MG63 (cell line): ENCODE measurements around the gene ALOX5AP. TPM values are rescaled to one million over a fixed set of nuclear protein-coding genes. Genes with fewer than 3 reads are reported as not detected.

Experiments
- DNase-seq: peaks from one replicate; pipeline ENCODE4 v3.0.0-alpha.2; 2020
- H3K27me3 ChIP-seq: fragments of 250-450 bp; sonication (Bioruptor Pico); 2 replicates; pipeline ENCODE4 v1.5.1; 2020; ENCODE audit warnings: mild to moderate bottlenecking, moderate library complexity
- H3K36me3 ChIP-seq: fragments of 250-450 bp; sonication (Bioruptor Pico); 2 replicates; pipeline ENCODE4 v1.5.1; 2020; ENCODE audit warnings: mild to moderate bottlenecking, moderate library complexity
- H3K4me3 ChIP-seq: fragments of 250-450 bp; sonication (Bioruptor Pico); 2 replicates; pipeline ENCODE4 v1.5.1; 2020; ENCODE audit warnings: mild to moderate bottlenecking, moderate library complexity
- H3K9me3 ChIP-seq: fragments of 250-450 bp; sonication (Bioruptor Pico); 2 replicates; pipeline ENCODE4 v1.5.1; 2020; ENCODE audit warnings: mild to moderate bottlenecking, moderate library complexity
- total RNA-seq: library from RNA; depleted of rRNA; stranded (reverse); fragments of >200 nt; shearing (Covaris generic); gene quantifications from 2 replicates; pipeline ENCODE4 v1.2.3, GENCODE V29; 2014; ENCODE audit warnings: low replicate concordance; rRNA removed

The ALOX5AP gene
- not detected in 2 replicates for total RNA-seq

DNA sequence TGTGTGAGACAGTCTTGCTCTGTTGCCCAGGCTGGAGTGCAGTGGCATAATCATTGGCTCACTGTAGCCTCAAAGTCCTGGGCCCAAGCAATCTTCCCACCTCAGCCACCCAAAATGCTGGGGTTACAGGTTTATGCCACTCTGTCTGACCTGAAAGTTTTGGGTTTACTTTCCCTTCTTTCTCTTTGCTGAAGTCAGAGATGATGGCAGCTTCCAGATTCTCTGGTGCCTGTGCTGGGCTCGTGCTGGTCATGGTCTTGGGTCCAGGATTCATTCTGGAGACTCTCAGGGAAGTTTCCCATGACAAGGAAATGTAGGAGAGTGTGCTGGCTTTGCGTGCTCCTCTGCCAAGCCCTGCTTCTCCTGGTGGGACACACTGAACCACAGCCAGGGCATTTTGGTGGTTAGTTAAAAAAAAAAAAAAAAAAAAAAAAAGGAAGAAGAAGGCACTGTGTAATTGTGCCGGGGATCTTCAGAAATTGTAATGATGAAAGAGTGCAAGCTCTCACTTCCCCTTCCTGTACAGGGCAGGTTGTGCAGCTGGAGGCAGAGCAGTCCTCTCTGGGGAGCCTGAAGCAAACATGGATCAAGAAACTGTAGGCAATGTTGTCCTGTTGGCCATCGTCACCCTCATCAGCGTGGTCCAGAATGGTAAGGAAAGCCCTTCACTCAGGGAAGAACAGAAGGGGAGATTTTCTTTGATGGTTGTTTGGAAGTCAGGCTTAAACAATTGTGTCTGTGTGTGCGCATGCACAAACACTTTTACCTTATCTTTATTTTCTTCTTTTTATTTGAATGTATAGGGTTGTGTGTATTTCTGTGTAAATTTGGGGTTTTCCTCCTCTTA is at the start of gene ALOX5AP:
ALOX5AP (plus strand) TSS at position 519 of the 847 bp plus-strand sequence; CDS start at position 582, 63 bp downstream.
- peaks cover 2% of the 10 kb centered on the region; the same call in 1 of the 2 replicates for H3K27me3 ChIP-seq
- H3K4me3 ChIP-seq = no peak within 1 kb of the TSS
- H3K9me3 ChIP-seq = no peaks in the 10 kb centered on the region
- DNase-seq = no peak
- H3K36me3 ChIP-seq = no peaks in the 10 kb centered on the region

GRCh38 chr13:30685987-30686386 is 49.4 kb upstream of the ALOX5AP start:
- no peak for DNase-seq
- no peaks in the 10 kb centered on the region for H3K36me3 ChIP-seq
- H3K9me3 ChIP-seq = no peaks in the 10 kb centered on the region
- H3K27me3 ChIP-seq = no peaks in the 10 kb centered on the region
- H3K4me3 ChIP-seq = no peak overlapping the region

GRCh38 chr13:30687601-30688000 is 47.7 kb upstream of the ALOX5AP start:
- Histone ChIP-seq H3K4me3 (no peak overlapping the region), H3K27me3 (no peaks in the 10 kb centered on the region), H3K36me3 (no peaks in the 10 kb centered on the region), H3K9me3 (no peaks in the 10 kb centered on the region)
- no peak for DNase-seq

DNA sequence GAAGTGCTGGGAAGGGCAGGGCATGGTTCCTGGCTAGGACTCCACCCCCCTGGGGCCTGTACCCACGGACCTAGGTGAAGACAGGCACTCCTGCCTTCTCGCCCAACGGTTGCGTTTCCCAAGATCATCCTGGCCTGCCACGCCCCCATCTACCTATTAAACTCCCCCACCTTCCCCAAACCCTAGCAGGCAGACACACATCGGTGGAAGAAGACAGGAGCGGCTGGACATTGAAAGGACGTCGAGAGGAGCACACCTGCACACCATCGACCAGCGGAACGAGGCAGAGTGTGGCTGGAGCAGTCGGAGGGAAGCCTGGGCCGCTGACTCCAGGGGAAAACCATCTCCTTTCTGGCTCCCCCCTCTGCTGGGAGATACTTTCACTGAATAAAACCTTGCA is 45.6 kb upstream of the ALOX5AP start:
- H3K36me3 ChIP-seq = no peaks in the 10 kb centered on the region
- DNase-seq = no peak
- no peak overlapping the region; the same call in 1 of the 2 replicates for H3K4me3 ChIP-seq
- no peaks in the 10 kb centered on the region for H3K27me3 ChIP-seq
- H3K9me3 ChIP-seq = no peaks in the 10 kb centered on the region

DNA sequence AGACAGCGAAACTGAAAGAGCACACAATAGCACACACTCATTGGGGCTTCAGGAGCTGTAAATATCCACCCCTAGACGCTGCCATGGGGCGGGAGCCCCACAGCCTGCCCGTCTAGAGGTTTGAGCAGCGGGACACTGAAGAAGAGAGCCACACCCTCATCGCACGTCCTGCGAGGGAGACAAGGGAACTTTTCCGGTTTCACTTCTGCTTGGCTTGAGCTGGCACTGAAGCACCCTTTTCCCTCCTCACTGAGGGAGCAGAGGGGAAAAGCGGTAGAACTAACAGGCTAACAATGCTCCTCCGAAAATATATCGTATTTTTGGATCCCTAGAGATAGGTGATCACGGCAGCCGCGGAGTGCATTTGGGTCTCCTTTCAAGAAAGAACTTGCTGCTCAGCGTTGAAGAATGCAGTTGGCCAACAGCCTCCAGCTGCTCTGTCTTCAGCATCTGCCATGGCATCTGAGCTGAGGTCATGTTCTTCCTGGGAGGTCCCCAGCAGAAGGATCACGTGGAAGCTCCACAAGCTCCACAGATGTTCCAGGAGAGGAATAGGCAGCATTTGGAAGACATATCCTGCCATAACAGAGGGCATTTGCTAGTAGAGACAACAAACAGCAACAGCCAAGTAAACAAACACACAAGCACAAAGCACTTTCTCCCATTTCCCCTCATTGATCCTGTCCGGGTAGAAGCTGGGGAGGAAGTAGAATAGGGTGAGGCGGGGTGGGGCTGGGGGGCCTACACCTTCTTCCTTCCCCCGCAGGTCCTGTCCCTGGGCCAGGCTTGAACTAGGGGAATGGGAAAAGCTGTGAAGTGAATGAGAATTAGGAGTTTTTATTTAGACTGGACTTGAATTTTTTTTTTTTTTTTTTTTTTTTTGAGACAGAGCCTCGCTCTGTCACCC is 44.8 kb upstream of the ALOX5AP start:
- H3K4me3 ChIP-seq = peak overlapping the region; percentile 41
- peak; percentile 83 for DNase-seq
- H3K36me3 ChIP-seq = no peaks in the 10 kb centered on the region
- H3K27me3 ChIP-seq = no peaks in the 10 kb centered on the region
- no peaks in the 10 kb centered on the region for H3K9me3 ChIP-seq

DNA sequence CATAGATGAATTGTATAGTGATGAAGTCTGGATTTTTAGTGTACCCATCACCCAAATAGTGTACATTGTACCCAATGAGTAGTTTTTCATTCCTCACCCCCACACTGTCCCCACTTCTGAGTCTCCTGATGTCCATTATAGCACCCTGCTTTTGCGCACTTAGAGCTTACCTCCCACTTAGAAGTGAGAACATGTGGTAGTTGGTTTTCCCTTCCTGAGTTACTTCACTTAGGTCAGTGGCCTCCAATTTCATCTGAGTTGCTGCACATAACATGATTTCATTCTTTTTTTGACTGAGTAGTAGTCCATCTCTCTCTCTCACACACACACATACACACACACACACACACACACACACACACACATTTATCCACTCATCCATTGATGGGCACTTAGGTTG is 43.2 kb upstream of the ALOX5AP start:
- Histone ChIP-seq H3K27me3 (no peaks in the 10 kb centered on the region), H3K4me3 (no peak overlapping the region), H3K9me3 (no peaks in the 10 kb centered on the region), H3K36me3 (no peaks in the 10 kb centered on the region)
- no peak for DNase-seq

DNA sequence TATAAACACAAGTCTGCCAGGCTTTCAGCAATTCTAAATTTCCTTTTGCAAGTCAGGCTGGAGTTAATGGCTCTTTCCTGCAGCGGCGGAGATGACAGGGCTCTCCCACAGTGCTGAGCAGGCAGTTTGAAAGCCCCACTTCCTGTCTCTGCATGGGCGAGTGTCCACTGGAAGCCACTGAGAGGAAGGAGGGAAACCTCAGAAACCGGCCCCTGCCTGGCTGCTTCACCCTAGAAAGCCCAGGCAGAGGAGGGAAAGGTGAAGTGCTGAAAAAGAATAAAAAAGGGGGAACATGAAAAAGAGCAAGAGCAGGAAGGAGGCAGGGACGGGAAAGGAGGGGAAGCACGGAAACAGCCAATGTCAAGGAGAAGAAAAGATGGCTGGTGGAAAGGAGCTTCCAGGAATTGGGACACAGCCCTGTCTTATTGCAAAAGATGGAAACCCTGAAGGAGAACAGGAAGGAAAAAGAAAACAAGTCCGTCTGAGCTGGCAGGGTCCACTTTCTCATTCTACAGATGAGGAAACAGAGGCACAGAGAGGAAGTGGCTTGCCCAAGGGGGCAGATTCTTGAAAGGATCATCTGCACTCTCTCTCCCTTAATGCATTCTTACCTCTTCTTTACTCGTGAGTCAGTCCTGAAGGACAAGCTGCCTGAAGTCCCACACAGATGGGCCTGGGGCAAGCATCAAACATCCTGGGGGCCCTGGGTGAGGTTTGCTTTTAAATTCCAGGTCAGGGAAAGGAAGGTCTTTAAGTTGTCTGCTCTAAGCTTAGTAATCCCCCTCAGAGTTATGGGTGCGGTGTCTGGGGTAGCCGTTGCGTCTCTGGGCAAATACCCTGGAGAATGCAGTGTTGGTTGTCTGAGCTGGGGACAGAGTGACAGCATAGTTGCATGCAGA is 38.8 kb upstream of the ALOX5AP start:
- Histone ChIP-seq H3K27me3 (no peaks in the 10 kb centered on the region), H3K36me3 (no peaks in the 10 kb centered on the region)
- DNase-seq = peak; percentile 20

GRCh38 chr13:30697177-30697953 is 38.0 kb upstream of the ALOX5AP start:
- Histone ChIP-seq H3K9me3 (no peaks in the 10 kb centered on the region), H3K4me3 (no peak overlapping the region), H3K36me3 (no peaks in the 10 kb centered on the region), H3K27me3 (no peaks in the 10 kb centered on the region)
- no peak for DNase-seq

More for the DNA sequence above, 38.8 kb upstream of the ALOX5AP start:
- no peak overlapping the region for H3K4me3 ChIP-seq
- no peaks in the 10 kb centered on the region for H3K9me3 ChIP-seq

DNA sequence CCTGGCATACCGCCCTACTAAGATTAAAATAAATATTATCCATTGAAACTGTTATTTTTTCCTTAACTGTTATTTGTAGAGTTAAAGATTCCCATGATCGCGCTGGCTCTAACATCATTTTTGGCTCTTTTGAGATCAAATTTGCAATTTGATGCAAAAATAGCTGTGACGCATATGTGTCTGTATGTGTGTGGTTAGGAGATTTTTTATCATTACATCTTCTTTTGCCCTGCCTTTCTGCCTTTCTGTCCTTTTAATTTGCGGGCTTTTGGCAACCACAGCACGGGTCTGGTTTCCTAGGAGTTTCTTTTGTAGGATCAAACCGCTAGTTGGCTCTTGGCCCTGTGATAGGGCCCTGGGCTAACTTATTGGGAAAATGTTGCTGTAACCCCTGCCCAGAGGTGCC is 37.3 kb upstream of the ALOX5AP start:
- Histone ChIP-seq H3K4me3 (no peak overlapping the region), H3K36me3 (no peaks in the 10 kb centered on the region), H3K9me3 (no peaks in the 10 kb centered on the region), H3K27me3 (no peaks in the 10 kb centered on the region)
- peak; percentile 30 for DNase-seq

- no peak for DNase-seq
- Histone ChIP-seq H3K4me3 (no peak overlapping the region), H3K9me3 (no peaks in the 10 kb centered on the region), H3K27me3 (no peaks in the 10 kb centered on the region), H3K36me3 (no peaks in the 10 kb centered on the region)
Measured at GRCh38 chr13:30698488-30699005, 36.8 kb upstream of the ALOX5AP start.

DNA sequence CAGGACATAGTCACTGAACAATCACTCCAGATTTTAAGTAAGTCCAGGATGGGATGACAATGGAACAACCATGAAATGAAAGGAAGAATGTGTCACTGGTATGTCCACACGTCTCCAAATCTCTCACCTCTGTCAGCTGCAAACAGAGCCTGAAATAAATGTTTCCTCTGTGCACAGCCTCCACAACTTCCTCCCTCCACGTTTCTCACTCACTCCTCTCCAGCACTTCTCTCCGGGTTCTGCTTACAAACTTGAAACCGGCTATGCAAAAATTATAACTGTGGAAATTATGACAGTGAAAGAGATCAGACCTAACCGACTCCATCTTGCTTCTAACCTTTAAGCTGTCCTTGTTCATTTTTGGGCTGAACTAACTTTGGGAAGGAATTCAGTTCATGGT is 35.0 kb upstream of the ALOX5AP start:
- Histone ChIP-seq H3K27me3 (no peaks in the 10 kb centered on the region), H3K9me3 (no peaks in the 10 kb centered on the region), H3K4me3 (no peak overlapping the region), H3K36me3 (no peaks in the 10 kb centered on the region)
- DNase-seq = no peak

- Histone ChIP-seq H3K9me3 (no peaks in the 10 kb centered on the region), H3K27me3 (no peaks in the 10 kb centered on the region), H3K4me3 (no peak overlapping the region), H3K36me3 (no peaks in the 10 kb centered on the region)
- no peak for DNase-seq
Measured at GRCh38 chr13:30702006-30702405, 33.3 kb upstream of the ALOX5AP start.

GRCh38 chr13:30704596-30704995 is 30.7 kb upstream of the ALOX5AP start:
- Histone ChIP-seq H3K4me3 (no peak overlapping the region), H3K9me3 (no peaks in the 10 kb centered on the region), H3K36me3 (no peaks in the 10 kb centered on the region), H3K27me3 (no peaks in the 10 kb centered on the region)
- DNase-seq = no peak

DNA sequence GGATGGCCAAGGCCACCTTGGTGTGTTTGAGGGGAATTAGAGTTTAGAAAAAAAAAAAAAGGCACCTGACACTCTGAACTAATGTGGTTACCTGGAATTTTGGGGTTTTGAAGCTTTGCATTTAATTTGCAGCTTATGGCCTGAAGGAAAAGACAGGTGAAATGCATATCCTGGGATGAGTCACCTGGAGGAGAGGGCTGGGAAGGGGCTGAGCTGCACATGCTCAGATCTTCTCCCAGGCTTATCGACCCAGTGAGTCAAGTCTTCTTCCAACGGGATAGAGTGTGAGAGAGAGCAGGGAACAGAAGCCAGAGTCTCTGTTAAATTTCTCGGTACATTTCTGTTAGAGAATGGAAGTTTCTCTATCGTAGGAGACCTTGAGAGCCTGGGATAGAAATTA is 29.7 kb upstream of the ALOX5AP start:
- Histone ChIP-seq H3K27me3 (no peaks in the 10 kb centered on the region), H3K4me3 (no peak overlapping the region), H3K9me3 (no peaks in the 10 kb centered on the region), H3K36me3 (no peaks in the 10 kb centered on the region)
- no peak for DNase-seq

GRCh38 chr13:30708541-30708940 is 26.8 kb upstream of the ALOX5AP start:
- no peaks in the 10 kb centered on the region for H3K9me3 ChIP-seq
- H3K27me3 ChIP-seq = no peaks in the 10 kb centered on the region
- no peaks in the 10 kb centered on the region for H3K36me3 ChIP-seq
- H3K4me3 ChIP-seq = no peak overlapping the region
- DNase-seq = no peak

GRCh38 chr13:30710442-30710841 is 24.9 kb upstream of the ALOX5AP start:
- Histone ChIP-seq H3K36me3 (no peaks in the 10 kb centered on the region), H3K9me3 (no peaks in the 10 kb centered on the region), H3K4me3 (no peak overlapping the region), H3K27me3 (no peaks in the 10 kb centered on the region)
- DNase-seq = no peak
